Activated CD8-positive, alpha-beta memory T cell treated with anti-CD3 and anti-CD28 coated beads for 4 hours (primary cell): Measurements from ENCODE around the gene CDO1.

ENCODE experiments used
- DNase-seq, 2 donors: peaks; one replicate each; pipeline ENCODE4 v3.0.0-alpha.2; 2020; ENCODE audit warnings: low read depth in 2 of 2

The CDO1 gene

GRCh38 chr5:115785381-115786065 lies 30.9 kb downstream of the CDO1 start:
- no peak for DNase-seq

GRCh38 chr5:115778417-115778816 lies 38.0 kb downstream of the CDO1 start:
- no peak for DNase-seq

GRCh38 chr5:115776989-115777388 lies 39.5 kb downstream of the CDO1 start:
- no peak for DNase-seq

GRCh38 chr5:115775999-115776398 lies 40.5 kb downstream of the CDO1 start:
- no peak for DNase-seq

- no peak for DNase-seq
Observed at GRCh38 chr5:115774684-115775083, 41.8 kb downstream of the CDO1 start.

GRCh38 chr5:115772731-115773475 lies 43.6 kb downstream of the CDO1 start:
- DNase-seq: no peak

GRCh38 chr5:115770466-115770865 lies 46.0 kb downstream of the CDO1 start:
- DNase-seq: no peak

GRCh38 chr5:115767424-115767823 lies 49.0 kb downstream of the CDO1 start:
- no peak for DNase-seq

- DNase-seq: no peak
Observed at GRCh38 chr5:115766608-115767007, 49.9 kb downstream of the CDO1 start.

- no peak for DNase-seq
Observed at GRCh38 chr5:115758356-115758755, 58.1 kb downstream of the CDO1 start.

GRCh38 chr5:115755675-115756074 lies 60.8 kb downstream of the CDO1 start:
- no peak for DNase-seq
